ENCODE measurements around the gene DVL2. TPM values are rescaled to one million over a fixed set of nuclear protein-coding genes. Genes with fewer than 3 reads are reported as not detected.
"Not testable (repeated sequence)": the region's sequence is repeated elsewhere in the genome, so short reads cannot be mapped to it uniquely, and the experiment has no call there.

DVL2 gene
- total RNA-seq, 1 donor from 2014 or later: 32.7 TPM

DNA sequence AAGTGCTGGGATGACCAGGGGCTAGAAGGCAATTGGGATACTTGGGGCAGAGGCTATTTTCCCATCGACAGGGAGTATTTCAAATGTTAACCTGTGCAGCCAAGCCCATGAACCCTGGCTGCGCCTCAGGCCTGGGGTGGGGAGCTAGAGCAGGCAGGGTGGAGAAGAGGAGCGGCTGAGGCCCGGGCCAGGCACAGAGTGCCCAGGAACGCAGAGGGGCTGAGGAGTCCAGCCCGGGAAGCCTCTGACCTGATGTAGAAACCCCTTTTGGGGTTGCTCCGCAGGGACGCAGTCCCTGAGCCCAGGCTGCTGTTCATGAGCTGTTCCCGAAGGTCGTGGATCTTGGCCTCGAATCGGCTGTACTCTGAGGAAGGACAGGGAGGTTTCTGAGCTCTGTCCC, 38.3 kb downstream of the DVL2 start:
- no peak for ATAC-seq

DNA sequence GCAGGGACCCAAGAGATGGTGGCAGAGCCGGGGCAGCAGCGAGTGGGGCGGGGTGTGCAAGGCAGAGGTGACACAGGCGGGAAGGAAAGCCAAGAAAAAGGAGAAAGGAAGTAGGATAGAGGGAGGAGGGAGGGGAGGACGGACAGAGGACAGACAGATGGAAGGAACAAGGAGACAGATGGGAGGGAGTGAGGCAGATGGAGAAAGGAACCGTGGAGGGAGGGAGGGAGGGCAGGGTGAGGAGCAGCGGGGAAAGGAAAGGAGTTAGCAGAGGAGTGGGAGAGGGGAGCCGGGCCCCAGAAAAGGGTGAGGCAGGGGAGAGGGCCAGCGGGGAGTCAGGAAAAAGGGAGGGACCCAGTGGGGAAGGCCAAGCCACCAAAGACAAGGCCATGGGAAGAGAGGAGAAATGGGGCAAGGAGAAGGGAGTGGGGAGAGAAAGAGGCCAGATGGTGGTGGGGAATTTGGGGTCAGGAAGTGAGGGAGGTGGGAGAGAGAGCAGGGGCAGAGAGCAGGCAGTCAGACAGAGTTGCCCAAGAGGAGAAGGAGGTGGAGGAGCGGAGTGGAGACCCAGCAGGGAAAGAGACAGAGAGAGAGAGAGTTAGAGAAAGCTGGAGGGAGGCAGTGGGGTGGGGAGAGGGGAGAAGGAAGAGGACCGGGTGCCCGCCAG, 41.9 kb downstream of the DVL2 start:
- ATAC-seq: no peak

DNA sequence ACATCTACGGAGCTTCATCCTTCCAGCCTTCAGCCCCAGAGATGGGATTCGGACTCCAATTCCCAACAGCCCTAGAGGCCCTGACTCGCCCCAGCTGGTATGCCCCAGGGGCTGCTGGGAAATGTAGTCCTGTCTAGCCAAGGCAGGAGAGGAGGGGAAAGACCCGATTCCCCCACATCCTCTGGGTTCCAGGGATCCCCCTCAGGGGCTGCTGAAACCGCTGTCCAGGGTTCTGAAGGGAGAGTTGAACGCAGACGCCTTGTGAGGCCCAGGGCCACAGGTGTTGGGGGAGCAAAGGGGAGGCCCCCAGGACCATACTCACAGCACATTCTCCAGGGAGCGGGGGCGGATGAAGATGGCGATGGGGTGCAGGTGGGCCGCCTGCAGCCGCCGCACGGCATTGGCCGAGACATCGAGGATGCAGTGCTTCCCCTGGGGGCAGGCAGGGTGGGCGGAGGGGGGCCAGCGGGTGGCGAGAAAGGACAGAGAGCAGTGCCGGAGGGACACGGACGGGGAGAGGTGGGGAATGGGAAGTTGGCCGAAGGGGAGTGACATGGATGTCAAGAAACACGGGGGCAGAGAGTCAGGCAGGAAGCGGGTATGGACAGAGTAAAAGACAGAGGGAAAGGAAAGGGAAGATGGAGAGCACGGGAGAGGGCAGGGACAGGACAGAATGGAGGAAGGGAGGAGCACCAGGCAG, 42.6 kb downstream of the DVL2 start:
- peak; percentile 51 for ATAC-seq

DNA sequence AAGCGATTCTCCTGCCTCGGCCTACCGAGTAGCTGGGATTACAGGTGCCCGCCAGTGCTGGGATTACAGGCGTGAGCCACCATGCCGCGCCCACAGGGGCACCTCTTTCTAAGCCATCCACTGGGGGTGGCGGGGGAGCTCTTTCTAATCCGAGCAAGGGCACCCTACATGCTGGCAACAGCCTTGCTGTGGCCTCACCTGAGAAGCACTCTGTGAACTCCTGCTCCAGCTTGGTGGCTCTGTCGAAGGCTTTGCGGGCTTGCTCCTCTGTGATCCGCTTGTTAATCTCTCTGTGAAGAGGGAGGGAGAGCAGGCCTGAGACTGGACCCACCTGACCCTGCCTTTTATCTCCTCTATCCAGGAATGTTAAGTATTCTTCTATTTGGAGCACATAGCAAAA, 43.2 kb downstream of the DVL2 start:
- ATAC-seq: no peak

DNA sequence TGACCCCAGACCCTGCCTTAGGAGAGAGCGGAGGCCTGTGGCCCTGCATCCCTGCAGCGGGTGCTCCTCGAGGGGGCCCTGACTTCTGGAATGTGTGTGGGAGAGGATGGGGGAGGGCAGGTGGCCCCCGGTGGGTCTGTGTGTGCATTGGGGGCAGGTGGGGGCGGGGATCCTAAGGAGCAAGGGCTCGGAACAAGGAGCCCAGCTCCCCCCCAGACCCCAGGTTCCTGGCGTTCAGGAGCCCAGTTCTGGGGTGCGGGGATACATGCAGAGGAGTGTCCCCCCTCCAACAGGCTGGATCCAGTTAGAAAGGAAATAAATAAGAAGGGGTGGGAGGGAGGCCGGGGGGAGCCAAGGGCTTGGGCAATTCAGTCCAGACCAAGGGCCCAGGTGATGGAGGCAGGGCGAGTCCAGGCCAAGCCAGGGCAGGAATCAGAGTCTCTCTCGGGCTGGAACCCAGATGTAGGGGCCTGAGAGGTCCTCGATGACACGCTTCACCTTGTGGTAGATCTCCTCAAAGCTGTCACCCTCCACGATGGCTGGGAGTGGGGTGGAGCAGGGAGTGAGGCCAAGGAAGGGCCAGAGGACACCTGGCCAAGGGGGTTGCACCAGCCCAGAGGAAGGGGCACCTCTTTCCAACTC, 43.9 kb downstream of the DVL2 start:
- no peak for ATAC-seq

DNA sequence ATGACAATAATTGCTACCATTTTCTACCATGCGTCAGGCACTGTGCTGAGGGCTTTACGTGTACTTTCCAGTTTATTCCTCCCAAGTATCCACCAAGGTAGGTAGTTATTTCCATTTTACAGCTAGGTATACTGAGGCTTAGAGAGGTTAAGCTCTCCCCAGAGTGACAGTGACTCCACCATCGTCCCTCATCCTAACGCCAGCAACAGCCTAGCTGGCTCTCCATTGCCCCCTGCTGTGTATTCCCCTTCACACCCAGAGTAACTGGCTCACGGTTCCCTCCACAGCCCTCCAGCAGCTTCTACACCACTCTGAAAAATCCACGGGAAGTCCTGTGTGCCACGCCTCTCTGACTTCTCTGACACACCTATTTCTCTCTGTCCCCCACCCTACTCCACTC, 48.1 kb downstream of the DVL2 start:
- no peak for ATAC-seq

DNA sequence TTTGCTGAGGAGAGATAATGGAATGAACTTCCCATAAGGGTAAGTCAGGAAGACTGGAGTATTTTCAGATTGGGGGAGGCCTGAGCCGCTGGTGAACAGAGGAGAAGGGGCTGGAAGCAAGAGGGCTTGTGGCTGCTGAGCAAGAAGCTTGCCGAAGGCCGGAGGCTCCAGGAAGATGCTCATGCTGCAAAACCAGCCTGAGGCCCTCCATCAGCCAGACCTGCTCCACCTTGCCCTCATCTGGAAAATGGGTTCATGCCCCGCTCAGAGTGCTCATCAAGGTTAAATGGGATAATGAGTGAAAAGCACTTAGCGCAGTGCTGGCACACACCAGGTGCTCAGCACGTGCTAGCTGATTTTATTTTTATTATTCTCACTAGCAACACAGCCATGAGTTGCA, 49.7 kb downstream of the DVL2 start:
- no peak for ATAC-seq

DNA sequence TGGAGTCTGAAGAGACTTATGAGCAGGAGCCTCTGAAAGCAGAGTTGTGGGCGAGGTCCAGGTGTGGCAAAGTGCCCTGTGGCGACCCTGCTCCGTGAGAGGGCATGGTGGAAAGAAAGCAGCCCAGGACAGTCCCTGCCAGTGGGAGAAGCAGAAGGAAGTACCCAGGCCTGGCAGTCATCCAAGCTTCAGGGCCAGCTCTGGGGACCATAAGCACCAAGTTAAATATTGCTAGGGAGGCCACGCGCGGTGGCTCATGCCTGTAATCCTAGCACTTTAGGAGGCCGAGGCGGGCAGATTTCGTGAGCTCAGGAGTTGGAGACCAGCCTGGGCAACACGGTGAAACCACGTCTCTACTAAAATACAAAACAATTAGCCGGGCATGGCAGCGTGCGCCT, 50.2 kb downstream of the DVL2 start:
- no peak for ATAC-seq

DNA sequence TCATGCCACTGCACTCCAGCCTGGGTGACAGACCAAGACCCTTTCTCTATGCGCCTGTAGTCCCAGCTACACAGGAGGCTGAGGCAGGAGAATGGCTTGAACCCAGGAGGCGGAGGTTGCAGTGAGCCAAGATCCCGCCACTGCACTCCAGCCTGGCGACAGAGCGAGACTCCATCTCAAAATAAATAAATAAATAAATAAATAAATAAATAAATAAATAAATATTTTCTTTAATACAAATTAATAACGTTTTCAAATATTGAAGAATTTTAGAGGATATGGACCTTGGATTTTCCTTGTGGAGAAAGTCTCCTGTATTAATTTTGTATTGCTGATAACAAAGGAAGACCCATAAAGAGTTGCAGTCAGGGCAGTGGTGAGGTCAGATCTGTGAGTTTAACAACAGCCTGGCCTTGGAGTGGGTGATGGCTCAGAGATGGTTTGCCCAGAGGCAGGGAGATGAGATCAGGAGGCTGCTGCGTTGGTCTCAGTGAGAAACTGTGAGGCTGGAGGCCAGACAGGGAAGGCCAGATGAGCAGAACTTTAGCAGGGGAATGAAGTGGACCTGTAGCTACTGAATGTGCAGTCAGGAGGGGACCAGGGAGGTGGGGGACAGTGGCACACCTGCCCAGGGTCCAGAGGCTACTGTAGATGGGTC, 50.8 kb downstream of the DVL2 start:
- ATAC-seq: no peak

DNA sequence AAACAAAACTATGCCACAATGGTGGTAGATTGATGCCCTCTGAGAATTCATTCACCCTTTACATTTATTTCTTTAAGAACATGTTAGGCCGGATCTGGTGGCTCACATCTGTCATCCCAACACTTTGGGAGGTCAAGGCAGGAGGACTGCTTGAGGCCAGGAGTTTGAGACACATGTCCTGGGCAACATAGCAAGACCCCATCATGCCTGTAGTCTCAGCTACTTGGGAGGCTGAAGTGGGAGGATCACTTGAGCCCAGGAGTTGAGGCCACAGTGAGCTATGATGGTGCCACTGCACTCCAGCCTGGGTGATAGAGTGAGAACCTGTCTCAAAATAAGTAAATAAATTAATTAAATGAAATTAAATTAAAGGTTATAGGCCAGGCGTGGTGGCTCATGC, 52.2 kb downstream of the DVL2 start:
- not testable (repeated sequence) for ATAC-seq

DNA sequence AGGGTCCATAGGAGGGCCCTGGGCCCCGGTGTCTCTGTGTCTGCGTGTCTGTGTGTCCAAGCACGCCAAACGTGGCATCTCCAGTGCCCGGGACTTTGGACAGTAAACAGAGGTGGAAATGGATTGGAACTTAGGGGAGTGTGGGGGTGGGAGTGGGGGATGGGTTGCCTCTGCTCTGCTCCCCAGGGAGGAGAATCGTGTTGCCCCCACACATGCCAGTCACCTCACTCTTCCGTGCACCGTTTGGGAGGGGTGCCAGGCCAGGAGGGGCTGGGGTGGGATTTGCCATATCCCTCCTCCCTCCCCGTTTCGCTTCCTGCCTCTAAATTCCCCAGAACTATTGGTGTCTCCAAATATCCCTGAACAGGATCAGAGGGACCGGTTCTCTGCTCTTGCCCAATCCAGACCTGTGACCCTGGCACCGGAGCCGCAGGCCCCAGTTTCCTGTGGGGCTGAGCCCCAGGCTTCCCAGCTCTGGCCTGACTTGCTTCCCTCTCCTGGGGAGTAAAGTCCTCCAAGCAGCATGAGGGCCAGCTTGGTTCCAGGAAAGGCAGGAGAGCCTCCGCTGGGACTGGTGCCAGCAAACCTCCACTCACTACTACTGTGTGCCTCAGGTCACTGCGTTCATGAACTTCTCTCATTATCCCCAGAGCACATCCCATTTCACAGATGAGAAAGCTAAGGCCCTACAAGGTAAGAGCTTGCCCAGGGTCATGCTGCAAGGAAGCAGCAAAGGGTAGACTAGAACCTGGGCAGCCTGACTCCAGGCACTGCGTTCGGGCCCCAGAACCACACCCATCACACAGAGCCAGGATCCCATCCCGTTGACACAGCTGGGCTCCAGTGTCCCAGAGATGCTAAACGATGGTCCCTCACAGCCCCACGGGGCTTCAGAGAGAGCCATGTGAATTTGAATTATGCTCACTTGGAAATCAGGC, 54.7 kb downstream of the DVL2 start, which contains the start of gene ASGR1:
TSS of gene ASGR1 (minus strand) at position 54 of the 938 bp plus-strand sequence. CDS start 807 bp downstream, outside the sequence.
- no peak for ATAC-seq

DNA sequence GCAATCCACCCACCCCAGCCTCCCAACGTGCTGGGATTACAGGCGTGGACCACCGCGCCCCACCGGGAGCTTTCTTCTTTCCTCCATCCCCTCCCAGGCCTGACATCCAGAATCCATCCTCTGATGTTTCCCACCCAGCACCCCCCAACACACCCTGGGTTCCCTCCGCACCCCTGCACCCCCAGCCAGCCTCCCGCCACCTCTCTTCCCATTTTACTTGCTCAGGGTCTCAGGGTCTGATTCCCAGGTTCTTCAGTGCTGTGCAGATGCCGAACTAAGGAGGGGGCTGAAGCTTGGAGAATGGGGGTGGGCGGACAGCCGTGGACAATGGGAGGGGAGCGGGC, 55.4 kb downstream of the DVL2 start:
- no peak for ATAC-seq

DNA sequence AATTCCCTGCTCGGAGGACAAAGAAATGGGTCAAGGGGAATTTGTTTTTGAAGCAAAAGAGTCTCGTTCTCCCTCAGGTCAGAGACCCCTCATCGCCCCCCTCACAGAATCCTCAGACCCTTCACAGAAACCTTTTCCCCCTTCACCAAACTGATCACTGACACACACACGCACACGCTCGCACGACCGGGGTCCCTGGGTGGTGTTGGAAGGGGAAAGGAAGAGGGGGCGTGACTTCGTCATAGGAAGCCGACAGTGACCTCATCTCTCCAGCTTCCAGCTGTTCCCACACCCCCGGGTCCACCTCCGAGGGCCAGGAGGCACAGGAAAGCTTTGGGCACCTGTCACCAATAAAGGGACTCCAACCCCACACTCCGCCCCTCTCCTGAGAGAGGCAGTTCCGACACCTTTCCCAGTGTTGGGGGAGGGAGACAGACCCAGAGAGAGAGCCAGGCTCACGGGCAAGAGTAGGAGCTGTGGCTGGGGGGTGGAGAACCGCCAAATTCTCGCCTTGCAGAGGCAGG, 56.3 kb downstream of the DVL2 start:
- peak; percentile 9 for ATAC-seq

DNA sequence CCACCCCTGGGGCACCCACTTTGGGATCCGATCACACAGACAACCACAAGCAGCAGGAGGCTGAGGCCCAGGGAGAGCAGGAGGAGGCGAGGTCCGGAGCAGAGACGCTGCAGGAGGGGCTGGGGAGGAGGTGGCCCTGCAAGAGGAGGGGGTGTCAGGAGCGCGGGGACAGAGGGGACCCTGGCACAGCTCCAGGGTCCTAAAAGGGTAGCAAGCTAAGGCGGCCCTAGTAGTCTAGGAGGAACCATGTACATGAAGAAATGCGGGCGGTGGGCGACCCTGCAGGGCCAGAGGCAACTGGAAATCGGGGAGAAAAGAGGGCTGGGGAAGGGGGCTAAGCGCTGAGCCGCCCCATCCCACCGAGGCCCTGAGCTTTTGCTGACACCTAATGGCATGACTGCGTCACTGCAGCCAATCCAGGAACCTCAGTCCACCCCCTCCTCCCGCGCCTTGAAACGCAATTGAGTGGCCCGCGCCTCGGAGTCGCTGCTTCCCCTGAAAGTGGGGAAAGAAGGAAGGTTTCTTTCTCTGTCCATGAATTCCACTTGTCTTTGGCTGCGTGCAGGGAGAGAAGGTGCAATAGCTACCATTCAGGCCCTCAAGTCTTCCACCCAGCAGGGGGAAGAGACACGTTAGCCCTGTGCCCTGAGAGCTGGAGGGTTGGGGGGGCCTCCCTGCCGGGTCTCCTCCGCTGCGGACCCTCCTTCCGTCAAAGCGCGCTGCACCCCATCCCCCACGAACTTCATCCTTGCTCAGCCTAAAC, 56.9 kb downstream of the DVL2 start:
- ATAC-seq: peak; percentile 63

DNA sequence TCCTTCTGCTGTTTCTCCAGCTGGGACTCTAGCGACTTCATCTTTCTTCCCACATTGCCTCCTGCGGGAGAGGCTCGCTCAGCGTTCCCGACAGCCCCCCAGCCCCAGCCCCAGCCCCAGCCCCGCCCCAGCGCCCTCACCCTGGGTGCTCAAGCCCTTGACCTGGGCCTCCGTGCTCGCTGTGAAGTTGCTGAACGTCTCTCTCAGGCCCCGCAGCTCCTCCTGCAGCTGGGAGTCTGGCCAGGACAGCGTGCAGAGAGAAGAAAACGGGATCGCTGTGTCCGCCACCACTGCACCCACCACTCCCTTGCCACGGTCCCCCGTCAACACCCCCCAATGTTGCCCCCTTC, 57.5 kb downstream of the DVL2 start:
- ATAC-seq: peak; percentile 4

DNA sequence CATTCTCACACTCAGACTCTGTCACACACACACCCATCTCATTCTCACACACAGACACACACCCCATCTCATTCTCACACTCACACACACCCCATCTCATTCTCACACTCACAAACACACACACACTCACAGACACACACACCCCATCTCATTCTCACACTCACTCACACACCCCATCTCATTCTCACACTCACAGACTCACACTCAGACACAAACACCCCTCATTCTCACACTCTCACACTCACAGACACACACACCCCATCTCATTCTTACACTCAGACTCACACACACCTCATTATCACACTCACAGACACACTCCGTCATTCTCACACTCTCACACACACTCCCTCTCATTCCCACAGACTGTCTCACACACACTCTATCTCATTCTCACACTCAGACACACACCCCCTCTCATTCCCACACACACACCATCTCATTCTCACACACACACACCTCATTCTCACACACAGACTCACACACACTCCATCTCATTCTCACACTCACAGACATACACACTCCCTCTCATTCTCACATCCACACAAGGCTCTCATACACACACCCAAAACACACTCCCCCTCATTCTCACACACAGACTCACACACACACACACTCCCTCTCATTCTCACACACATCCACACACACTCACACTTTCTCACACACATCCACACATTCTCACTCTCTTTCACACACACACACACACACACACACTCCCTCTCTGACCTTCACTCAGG, 58.0 kb downstream of the DVL2 start:
- no peak for ATAC-seq
